GM18511 (cell line): Measurements from ENCODE around the gene JAKMIP3.

ENCODE experiments used
- ATAC-seq: cut with Tn5 transposase; IDR thresholded peaks from one replicate; pipeline ENCODE4 v1.9.1; 2021; ENCODE audit warnings: mild to moderate bottlenecking, moderate library complexity; ENCODE audit not compliant: unreplicated experiment

JAKMIP3 gene

GRCh38 chr10:132109341-132110110 is 43.8 kb downstream of the JAKMIP3 start:
- no peak for ATAC-seq

GRCh38 chr10:132110111-132110521 is 44.4 kb downstream of the JAKMIP3 start:
- no peak for ATAC-seq

- ATAC-seq: no peak
These were observed 45.0 kb downstream of the JAKMIP3 start for GRCh38 chr10:132110713-132111112.

DNA sequence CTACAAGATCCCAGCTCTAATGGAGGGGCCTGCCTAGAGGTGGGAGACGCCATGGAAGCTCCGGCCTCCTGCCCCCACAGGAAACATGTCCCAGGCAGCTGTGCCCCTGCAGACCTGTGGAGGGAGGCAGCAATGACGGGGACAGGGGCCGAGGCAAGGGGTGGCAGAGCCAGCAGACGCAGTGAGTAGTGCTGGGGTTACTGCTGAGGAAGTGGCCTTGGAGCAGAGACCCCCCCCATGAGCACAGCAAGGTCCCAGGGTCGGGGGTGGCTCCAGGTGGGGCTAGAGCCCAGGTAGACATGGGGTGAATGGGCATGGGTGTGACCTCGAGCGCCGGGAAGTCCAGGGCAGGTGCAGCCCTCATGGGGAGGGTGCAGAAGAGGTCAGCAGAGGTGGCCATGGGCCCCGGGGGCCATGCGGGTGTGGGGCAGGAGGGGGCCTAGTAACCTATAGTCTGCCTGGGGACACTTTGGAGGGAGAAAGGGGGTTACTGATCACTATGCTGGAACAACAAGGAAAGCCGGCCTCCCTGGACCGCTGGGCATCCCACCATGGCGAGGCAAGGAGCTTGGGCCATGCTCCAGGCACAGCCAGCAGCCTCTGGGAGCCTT is 45.5 kb downstream of the JAKMIP3 start:
- ATAC-seq: no peak

- no peak for ATAC-seq
These were observed 46.2 kb downstream of the JAKMIP3 start for GRCh38 chr10:132111871-132112341.

GRCh38 chr10:132112611-132113010 is 46.9 kb downstream of the JAKMIP3 start:
- no peak for ATAC-seq

DNA sequence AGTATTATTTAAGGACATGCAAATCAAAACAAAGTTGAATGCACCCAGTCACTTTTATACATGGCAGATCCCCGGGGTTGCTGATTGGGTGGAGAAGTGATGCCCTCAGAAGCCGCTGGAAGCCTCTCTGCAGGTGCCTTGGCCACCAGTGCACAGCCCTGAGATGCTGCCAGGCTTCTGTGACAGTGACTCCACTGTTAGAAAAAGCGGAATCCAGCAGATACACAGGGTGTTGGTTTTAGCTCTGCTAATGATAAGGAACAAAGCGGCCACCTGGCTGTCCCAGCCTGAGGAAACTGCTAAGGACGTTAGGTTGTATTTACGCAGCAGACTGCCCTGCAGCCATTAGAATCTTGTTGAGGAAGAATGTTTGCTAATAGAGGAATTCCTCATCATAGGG is 47.5 kb downstream of the JAKMIP3 start:
- no peak for ATAC-seq

- ATAC-seq: no peak
These were observed 48.1 kb downstream of the JAKMIP3 start for GRCh38 chr10:132113766-132114365.

- ATAC-seq: no peak
These were observed 49.3 kb downstream of the JAKMIP3 start for GRCh38 chr10:132114953-132115520.
